ENCODE measurements around the gene POLA1.

GRCh38 chrX:24676403-24677024, 17.2 kb upstream of the POLA1 start:
- TF ChIP-seq CTCF (IDR thresholded peaks at IDR 0.05; ENCODE audit: poor library complexity) = peak; percentile 59
- TF ChIP-seq EZH2phosphoT487 (IDR thresholded peaks at IDR 0.05; ENCODE audit: low read depth, severe bottlenecking, unreplicated experiment) = no peak

Measured in hepatocyte (in vitro differentiated cells).